ENCODE results near the gene SIRT1.
A peak's percentile ranks its signal among the peaks of the same experiment; 100 is the strongest.
"Not testable (repeated sequence)": the region's sequence is repeated elsewhere in the genome, so short reads cannot be mapped to it uniquely, and the experiment has no call there.

Gene SIRT1

GRCh38 chr10:67884313-67884841 lies at the start of gene SIRT1:
SIRT1 (plus strand) TSS chr10:67884656; CDS start chr10:67884722, 66 bp downstream.
- peak; percentile 90 to 91 for DNase-seq (ENCODE audit: low read depth in 2 of 2, low spot score in 1 of 2)

GRCh38 chr10:67835541-67836394 lies 48.7 kb upstream of the SIRT1 start:
- not testable (repeated sequence) for DNase-seq (ENCODE audit: low read depth in 2 of 2, low spot score in 1 of 2)

DNA sequence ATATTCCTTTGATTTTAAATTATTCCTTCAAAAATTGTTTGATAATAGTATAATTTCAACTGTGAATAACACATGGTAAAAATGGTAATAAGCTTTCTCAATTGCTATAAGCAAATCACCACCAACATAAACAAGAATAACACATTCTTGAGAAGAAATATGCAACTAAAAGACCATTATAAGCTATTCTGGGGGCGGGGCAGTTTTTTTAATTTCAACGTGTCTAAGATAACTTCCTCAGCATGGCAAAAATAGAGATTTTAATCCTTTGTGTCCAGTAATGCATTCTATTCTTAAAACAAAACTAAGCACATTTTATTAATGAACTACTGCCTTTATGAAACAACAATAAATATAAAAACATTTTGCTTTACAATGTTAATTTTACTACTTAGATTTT lies 48.0 kb upstream of the SIRT1 start:
- DNase-seq (ENCODE audit: low read depth in 2 of 2, low spot score in 1 of 2) = no peak

DNA sequence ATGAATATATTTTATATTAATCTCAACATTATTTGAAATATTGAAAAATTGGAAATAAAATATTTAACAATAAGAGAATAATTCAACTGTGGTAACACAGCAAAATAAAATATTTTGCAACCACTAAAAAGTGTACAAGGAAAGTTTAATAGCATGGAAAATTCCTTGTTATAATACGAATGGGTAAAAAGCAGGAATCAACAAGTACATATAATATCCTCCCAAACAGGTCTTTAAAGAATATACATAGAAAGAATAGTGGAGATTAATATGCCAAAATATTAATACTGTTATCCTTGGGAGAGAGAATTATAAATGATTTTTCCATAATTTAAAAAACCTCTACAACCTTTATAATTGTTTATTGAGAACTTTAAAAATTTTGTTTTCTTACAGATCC lies 47.5 kb upstream of the SIRT1 start:
- no peak for DNase-seq (ENCODE audit: low read depth in 2 of 2, low spot score in 1 of 2)

DNA sequence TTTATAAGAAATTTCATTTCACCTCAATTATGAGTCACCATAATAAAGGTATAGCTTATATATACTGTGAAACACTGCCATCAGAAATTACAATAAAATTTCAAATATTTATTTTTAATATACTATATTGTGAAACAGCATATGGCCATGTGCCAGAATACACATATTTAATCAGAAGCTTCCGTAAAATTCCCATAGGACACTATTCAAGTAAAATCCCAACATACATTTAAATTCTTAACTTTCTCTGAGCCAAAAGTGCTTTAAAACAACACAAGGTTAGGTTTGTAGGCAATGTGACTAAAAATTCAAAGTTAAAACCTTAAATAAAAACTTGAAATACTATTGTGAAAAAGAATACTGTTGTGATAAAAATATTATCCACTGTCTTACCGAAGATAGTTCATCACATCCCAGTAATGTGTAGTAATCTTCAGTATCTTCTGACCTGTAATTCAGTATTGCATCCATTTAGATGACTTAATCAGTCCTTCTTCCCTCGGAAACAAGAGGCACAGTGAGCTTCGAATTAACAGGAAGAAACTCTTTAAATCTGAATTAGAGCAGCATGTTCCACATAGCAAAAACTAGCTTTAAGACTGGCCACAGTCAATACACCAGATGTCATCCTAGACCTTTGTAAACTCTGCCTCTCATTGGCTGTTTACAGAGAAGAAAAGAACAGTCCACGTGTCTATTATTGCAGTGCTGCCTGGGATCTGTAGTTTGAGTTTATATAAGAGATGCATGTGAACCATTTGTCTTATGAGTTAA lies 46.7 kb upstream of the SIRT1 start, which contains the start of gene DNAJC12:
Gene DNAJC12, minus strand, starts transcription at position 648 of the 774 bp plus-strand sequence. Its CDS starts 177 bp downstream, at position 471.
- DNase-seq (ENCODE audit: low read depth in 2 of 2, low spot score in 1 of 2) = no peak

DNA sequence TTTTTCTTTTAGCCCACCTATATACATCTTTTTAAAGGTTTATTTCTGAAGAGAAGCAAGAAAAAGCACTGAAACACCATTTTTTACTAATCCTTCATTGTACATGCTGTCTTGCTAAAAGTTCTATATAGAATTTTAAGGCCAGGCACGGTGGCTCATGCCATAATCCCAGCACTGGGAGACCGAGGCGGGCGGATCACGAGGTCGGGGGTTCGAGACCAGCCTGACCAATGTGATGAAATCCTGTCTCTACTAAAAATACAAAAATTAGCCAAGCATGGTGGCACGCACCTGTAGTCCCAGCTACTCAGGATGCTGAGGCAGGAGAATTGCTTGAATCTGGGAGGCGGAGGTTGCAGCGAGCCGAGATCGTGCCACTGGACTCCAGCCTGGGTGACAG lies 44.9 kb upstream of the SIRT1 start:
- DNase-seq (ENCODE audit: low read depth in 2 of 2, low spot score in 1 of 2) = not testable (repeated sequence)

- no peak for DNase-seq (ENCODE audit: low read depth in 2 of 2, low spot score in 1 of 2)
Observed at GRCh38 chr10:67839951-67840350, 44.5 kb upstream of the SIRT1 start.

GRCh38 chr10:67841737-67842136 lies 42.7 kb upstream of the SIRT1 start:
- DNase-seq (ENCODE audit: low read depth in 2 of 2, low spot score in 1 of 2) = no peak

DNA sequence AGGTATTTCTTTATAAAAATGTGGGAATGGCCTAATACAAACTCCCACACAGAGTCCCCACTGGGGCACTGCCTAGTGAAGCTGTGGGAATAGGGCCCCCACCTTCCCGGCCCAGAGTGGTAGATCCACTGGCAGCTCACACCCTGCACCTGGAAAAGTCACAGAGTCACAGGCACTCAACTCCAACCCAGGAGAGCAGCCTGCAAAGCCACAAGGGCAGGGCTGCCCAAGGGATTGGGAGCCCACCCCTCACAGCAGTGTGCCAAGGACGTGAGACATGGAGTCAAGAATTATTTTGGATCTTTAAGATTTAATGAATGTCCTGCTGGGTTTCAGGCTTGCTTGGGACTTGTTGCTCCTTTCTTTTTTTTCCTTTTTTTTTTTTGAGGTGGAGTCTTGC lies 41.2 kb upstream of the SIRT1 start:
- DNase-seq (ENCODE audit: low read depth in 2 of 2, low spot score in 1 of 2) = no peak

- DNase-seq (ENCODE audit: low read depth in 2 of 2, low spot score in 1 of 2) = peak; percentile 85 to 88
Observed at GRCh38 chr10:67849331-67850011, 35.0 kb upstream of the SIRT1 start.

DNA sequence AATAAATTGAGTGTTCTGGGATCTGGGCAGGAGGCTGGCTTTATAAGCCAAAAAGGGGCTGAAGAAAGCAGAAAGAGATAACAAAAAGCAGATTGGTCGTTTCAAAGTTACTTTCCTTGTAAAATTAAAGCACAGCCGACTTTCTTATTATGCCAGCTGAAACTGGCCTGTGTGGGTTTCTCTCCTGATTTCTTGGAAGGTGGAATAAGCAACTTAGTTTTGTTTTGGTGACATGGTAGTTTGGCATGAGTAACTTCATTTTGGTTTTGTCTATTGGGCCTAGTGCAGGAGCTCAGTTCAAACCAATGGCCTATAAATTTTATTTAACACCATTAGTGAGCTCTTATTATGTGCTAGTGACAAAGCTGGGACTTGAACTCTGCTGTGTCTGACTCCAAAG lies 33.3 kb upstream of the SIRT1 start:
- no peak for DNase-seq (ENCODE audit: low read depth in 2 of 2, low spot score in 1 of 2)

GRCh38 chr10:67852761-67853160 lies 31.7 kb upstream of the SIRT1 start:
- DNase-seq (ENCODE audit: low read depth in 2 of 2, low spot score in 1 of 2) = no peak

DNA sequence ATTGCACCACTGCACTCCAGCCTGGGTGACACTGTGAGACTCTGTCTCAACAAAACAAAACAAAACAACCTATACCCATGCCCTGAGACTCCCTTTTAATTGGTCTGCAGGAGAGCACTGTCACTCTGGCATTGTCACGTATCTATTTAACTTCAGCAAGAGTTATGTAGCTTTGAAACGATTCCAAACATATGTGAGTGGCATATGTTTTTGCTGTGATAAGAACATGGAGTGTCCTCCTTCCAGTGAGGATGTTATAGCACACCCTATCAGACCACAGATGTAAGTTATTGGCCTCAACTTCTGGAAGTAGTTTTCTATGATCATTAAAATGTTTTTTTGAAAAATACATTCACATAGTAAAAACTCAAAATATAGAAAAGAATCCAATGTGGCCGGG lies 30.9 kb upstream of the SIRT1 start:
- DNase-seq (ENCODE audit: low read depth in 2 of 2, low spot score in 1 of 2) = no peak

GRCh38 chr10:67858971-67859370 lies 25.5 kb upstream of the SIRT1 start:
- no peak for DNase-seq (ENCODE audit: low read depth in 2 of 2, low spot score in 1 of 2)

GRCh38 chr10:67861750-67862432 lies 22.6 kb upstream of the SIRT1 start:
- DNase-seq (ENCODE audit: low read depth in 2 of 2, low spot score in 1 of 2) = no peak

DNA sequence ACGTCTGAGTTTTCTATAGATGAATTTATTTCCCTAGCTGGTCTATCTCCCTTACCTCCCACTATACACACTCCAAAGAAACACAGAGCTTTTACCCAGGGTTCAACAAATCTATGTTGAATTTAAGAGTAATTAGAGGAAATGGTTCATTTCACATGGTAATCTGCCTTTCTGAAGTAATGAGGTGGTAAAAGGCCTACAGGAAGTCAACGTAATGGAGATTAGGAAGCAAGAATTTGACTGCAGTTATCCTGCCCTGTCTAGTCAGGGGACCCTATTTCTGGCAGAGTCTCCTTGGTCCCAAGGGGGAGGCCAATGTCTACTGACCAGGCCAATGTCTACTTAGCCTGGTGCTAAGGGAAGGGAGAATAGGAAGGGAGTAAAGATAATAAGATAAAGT lies 21.4 kb upstream of the SIRT1 start:
- DNase-seq (ENCODE audit: low read depth in 2 of 2, low spot score in 1 of 2) = no peak

GRCh38 chr10:67864607-67865371 lies 19.7 kb upstream of the SIRT1 start:
- DNase-seq (ENCODE audit: low read depth in 2 of 2, low spot score in 1 of 2) = no peak

DNA sequence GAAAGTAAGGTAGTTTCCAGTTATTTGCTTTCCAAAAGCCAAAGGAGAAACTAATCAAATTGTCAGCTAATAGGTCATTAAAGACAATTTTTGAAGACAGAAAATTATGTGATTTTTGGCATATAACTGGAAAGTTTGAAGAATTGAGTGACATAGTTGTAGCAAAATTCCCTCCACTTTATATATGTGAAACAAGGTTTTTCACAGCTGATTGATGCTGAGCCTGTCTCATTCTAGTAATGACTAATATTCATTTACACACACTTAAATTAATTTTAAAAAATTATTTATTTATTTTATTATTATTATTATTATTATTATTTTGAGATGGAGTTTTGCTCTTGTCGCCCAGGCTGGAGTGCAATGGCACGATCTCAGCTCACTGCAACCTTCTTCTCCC lies 16.3 kb upstream of the SIRT1 start:
- no peak for DNase-seq (ENCODE audit: low read depth in 2 of 2, low spot score in 1 of 2)

DNA sequence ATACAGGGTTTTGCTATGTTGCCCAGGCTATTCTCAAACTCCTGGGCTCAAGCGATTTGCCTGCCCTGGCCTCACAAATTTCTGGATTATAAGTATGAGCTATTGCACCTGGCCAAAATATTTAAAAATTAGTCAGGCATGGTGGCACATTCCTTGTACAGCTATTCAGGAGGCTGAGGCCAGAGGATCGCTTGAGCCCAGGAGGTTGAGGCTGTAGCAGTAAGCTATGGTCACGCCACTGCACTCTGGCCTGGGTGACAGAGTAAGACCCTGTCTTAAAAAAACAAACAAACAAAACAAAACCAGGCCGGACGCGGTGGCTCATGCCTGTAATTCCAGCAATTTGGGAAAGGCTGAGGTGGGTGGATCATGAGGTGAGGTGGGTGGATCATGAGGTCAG lies 14.5 kb upstream of the SIRT1 start:
- no peak for DNase-seq (ENCODE audit: low read depth in 2 of 2, low spot score in 1 of 2)
